A549 treated with Hydrocortisone at 1 μM for 4 hours (cell line): Measurements from ENCODE around the gene UBE2S. TPM values are rescaled to one million over a fixed set of nuclear protein-coding genes. Genes with fewer than 3 reads are reported as not detected.

Source experiments
- total RNA-seq: library from RNA; stranded (reverse); fragments of 200-300 nt; extraction: Qiagen RNA extraction; gene quantifications from 5 replicates; pipeline ENCODE4 v1.2.3, GENCODE V29; 2022

Gene UBE2S
- 244 to 439 TPM (median 386 TPM) in 5 replicates for total RNA-seq

GRCh38 chr19:55407550-55407799 is at the start of gene UBE2S:
UBE2S (minus strand) TSS chr19:55407788; CDS start chr19:55407589, 199 bp downstream.

GRCh38 chr19:55443045-55443823 is 35.6 kb upstream of the UBE2S start, which contains the start of gene SHISA7:
SHISA7 (minus strand) TSS chr19:55443300; CDS start chr19:55442863, 437 bp downstream.

DNA sequence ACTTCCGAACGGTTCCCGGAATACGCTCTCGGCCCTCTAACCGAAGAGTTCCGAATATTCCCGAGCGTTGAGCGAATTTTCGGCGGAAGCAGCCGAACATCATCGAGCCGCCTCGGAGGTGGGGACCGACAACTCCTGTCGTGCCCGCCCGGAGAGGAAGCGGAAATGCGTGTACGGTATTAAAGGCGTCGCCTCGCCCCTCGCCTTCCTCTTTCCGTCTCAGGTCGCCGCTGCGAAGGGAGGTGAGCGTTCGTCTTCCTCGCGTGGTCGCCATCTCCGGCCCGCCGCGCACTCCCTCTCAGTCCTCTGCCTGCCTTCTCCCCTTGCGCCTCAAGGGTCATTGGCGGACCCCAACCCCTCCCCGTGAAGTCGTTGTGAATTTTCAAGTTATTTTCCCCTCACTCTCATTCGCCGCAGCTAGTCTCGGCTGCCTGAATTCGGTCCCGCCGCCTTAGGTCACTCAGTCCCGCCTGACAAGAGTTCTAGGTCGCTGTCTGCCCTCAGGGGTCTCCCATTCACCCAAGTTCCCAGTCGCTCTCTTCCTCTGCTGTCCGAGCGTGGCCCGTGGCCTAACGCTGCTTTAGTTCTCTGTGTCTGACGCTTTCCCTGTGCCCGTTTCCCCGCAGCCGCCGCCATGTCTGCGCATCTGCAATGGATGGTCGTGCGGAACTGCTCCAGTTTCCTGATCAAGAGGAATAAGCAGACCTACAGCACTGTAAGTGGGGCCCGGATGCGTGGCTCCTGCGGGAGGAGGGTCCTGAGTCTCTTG is 21.7 kb downstream of the UBE2S start, which contains the start of gene RPL28:
TSS of gene RPL28 (plus strand) at position 209 of the 769 bp plus-strand sequence. CDS start at position 635, 426 bp downstream.

GRCh38 chr19:55384131-55384919 is 23.3 kb downstream of the UBE2S start, which contains the start of gene TMEM238:
TMEM238 (minus strand) TSS chr19:55384292; CDS start chr19:55384259, 33 bp downstream.

GRCh38 chr19:55376241-55376933 is 31.2 kb downstream of the UBE2S start, which contains the start of gene TMEM190:
TMEM190 (plus strand) TSS chr19:55376826; CDS start chr19:55376854, 28 bp downstream.

GRCh38 chr19:55370305-55370988 is 37.1 kb downstream of the UBE2S start, which contains the start of gene IL11:
IL11 (minus strand) TSS chr19:55370463; CDS start chr19:55370310, 153 bp downstream.

GRCh38 chr19:55362990-55363716 is 44.4 kb downstream of the UBE2S start, which contains the start of gene GARIN5B:
GARIN5B (minus strand) TSS chr19:55363260; CDS start chr19:55363066, 194 bp downstream.

DNA sequence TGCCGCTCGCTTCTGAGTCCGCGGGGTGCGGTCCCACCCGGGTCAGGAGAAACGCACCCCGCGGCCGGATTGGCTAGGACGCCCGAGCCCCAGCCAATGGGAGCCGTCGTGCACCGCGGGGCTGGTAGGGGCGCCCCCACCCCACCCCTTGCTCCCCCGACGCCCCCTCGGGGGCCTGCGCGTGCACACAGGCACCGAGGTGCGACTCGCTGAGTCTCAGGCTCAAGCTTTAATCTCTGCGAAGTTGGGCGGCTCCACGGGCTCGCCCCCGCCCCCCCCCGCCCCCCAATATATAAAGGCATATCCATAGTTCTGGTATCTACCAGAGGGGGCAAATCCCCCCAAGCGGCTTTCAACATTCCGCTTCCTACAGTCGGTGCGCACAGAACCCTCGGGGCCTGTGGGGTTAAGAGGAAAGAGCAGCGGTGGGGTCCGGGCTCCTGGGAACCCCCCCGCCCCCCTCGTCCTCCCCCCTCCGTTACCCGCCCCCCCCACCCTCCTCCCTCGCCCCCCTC is 52.8 kb downstream of the UBE2S start, which contains the start of gene COX6B2:
TSS of gene COX6B2 (minus strand) at position 22 of the 515 bp plus-strand sequence. CDS start 198 bp downstream, outside the sequence.

Other genes starting within 250 kb of the UBE2S start
- gene DNAAF3, start 241.2 kb downstream of the UBE2S start, total RNA-seq: 5.2 to 6.4 TPM (median 5.6 TPM) in 5 replicates
- 3.0 to 4.8 TPM (median 4.3 TPM) in 5 replicates for gene SYT5, start 227.5 kb downstream of the UBE2S start, total RNA-seq
- gene PTPRH, start 198.3 kb downstream of the UBE2S start, total RNA-seq: 3.1 to 5.8 TPM (median 4.0 TPM) in 5 replicates
- gene TMEM86B, start 179.0 kb downstream of the UBE2S start, total RNA-seq: 2.7 to 4.2 TPM (median 3.9 TPM) in 5 replicates
- gene PPP6R1, start 148.8 kb downstream of the UBE2S start, total RNA-seq: 93.5 to 110 TPM (median 107 TPM) in 5 replicates
- 118 to 141 TPM (median 133 TPM) in 5 replicates for gene HSPBP1, start 127.7 kb downstream of the UBE2S start, total RNA-seq
- 2.4 to 3.6 TPM (median 3.1 TPM) in 5 replicates for gene BRSK1, start 123.8 kb downstream of the UBE2S start, total RNA-seq
- gene TMEM150B, start 82.4 kb downstream of the UBE2S start, total RNA-seq: 0.20 TPM in 1 of 5 replicates, not detected in the others
- gene KMT5C, start 67.9 kb downstream of the UBE2S start, total RNA-seq: 4.5 to 6.4 TPM (median 5.2 TPM) in 5 replicates
- 0.56 to 0.99 TPM (median 0.66 TPM) in 5 replicates for gene COX6B2, start 53.1 kb downstream of the UBE2S start, total RNA-seq
- 0.06 to 0.20 TPM (median 0.10 TPM) in 5 replicates for gene GARIN5B, start 44.5 kb downstream of the UBE2S start, total RNA-seq
- 11.8 to 15.1 TPM (median 12.3 TPM) in 5 replicates for gene IL11, start 37.3 kb downstream of the UBE2S start, total RNA-seq
- gene TMEM190, start 31.0 kb downstream of the UBE2S start, total RNA-seq: 1.1 to 2.0 TPM (median 1.4 TPM) in 5 replicates
- 1.4 to 10.5 TPM (median 8.0 TPM) in 5 replicates for gene TMEM238, start 23.5 kb downstream of the UBE2S start, total RNA-seq
- 2,211 to 2,788 TPM (median 2,598 TPM) in 5 replicates for gene RPL28, start 21.9 kb downstream of the UBE2S start, total RNA-seq
- not detected in 5 replicates for gene SHISA7, start 35.5 kb upstream of the UBE2S start, total RNA-seq
- gene ISOC2, start 53.9 kb upstream of the UBE2S start, total RNA-seq: 50.1 to 63.3 TPM (median 58.1 TPM) in 5 replicates
- not detected in 5 replicates for gene C19orf85, start 57.0 kb upstream of the UBE2S start, total RNA-seq
- 5.2 to 9.1 TPM (median 6.3 TPM) in 5 replicates for gene ZNF628, start 68.8 kb upstream of the UBE2S start, total RNA-seq
- gene NAT14, start 77.4 kb upstream of the UBE2S start, total RNA-seq: 31.4 to 58.8 TPM (median 53.6 TPM) in 5 replicates
- 0.34 to 1.2 TPM (median 0.77 TPM) in 5 replicates for gene SSC5D, start 80.6 kb upstream of the UBE2S start, total RNA-seq
- 1.6 to 2.3 TPM (median 2.1 TPM) in 5 replicates for gene SBK2, start 129.3 kb upstream of the UBE2S start, total RNA-seq
- 1.5 to 2.4 TPM (median 1.7 TPM) in 5 replicates for gene SBK3, start 137.8 kb upstream of the UBE2S start, total RNA-seq
- gene ZNF579, start 173.1 kb upstream of the UBE2S start, total RNA-seq: 19.9 to 35.0 TPM (median 29.6 TPM) in 5 replicates
- gene FIZ1, start 191.7 kb upstream of the UBE2S start, total RNA-seq: 18.6 to 24.5 TPM (median 24.2 TPM) in 5 replicates
- 11.2 to 18.9 TPM (median 16.4 TPM) in 5 replicates for gene ZNF524, start 192.5 kb upstream of the UBE2S start, total RNA-seq
- gene ZNF865, start 197.9 kb upstream of the UBE2S start, total RNA-seq: 7.2 to 12.0 TPM (median 10.9 TPM) in 5 replicates
- 4.6 to 6.1 TPM (median 5.4 TPM) in 5 replicates for gene ZNF784, start 216.8 kb upstream of the UBE2S start, total RNA-seq
- gene ZNF580, start 233.2 kb upstream of the UBE2S start, total RNA-seq: 26.3 to 52.7 TPM (median 47.0 TPM) in 5 replicates
- 36.1 to 50.8 TPM (median 48.2 TPM) in 5 replicates for gene ZNF581, start 235.9 kb upstream of the UBE2S start, total RNA-seq
- 16.8 to 19.4 TPM (median 17.5 TPM) in 5 replicates for gene CCDC106, start 240.4 kb upstream of the UBE2S start, total RNA-seq
- gene U2AF2, start 247.2 kb upstream of the UBE2S start, total RNA-seq: 262 to 324 TPM (median 284 TPM) in 5 replicates